K562 (cell line): ENCODE data around the gene CFAP251. TPM values are rescaled to one million over a fixed set of nuclear protein-coding genes. Genes with fewer than 3 reads are reported as not detected.
A peak's percentile ranks its signal among the peaks of the same experiment; 100 is the strongest.

Experiments used
- ATAC-seq: fragments of 200-7000 bp; cut with Tn5 transposase; 3 replicates; pipeline ENCODE4 v1.9.1; 2020; ENCODE audit warnings: moderate library complexity
- BruUV-seq: library from RNA; stranded (reverse); fragments of 400-500 nt; replicated peaks from 2 replicates; lab custom pipeline; 2021; lab: Mats Ljungman, UMichigan
- CTCF ChIA-PET: fragments of 300-600 bp; formaldehyde crosslinking; extraction: SDS; loops from one replicate; lab custom pipeline; 2021; ENCODE audit warnings: low intra/inter-chr PET ratio; lab: Yijun Ruan, JAX
- POLR2A ChIA-PET: fragments of 300-600, 350-650 bp; sonication (Branson Sonifier 250); formaldehyde crosslinking; extraction: SDS; loops from one replicate; lab custom pipeline; 2021; ENCODE audit warnings: antibody characterized with exemption, inconsistent platforms; lab: Yijun Ruan, JAX
- DNase-seq, 4 experiments: peaks; one replicate each; pipeline versions ENCODE4 v3.0.0 to v3.0.0-alpha.2; 2011 to 2018; ENCODE audit warnings: low spot score in 3 of 4, mixed read lengths in 3 of 4; ENCODE audit errors: extremely low read depth in 1 of 4
- FAIRE-seq: peaks from 2 replicates; lab custom pipeline; 2011; peaks lifted over from hg19 to GRCh38; lab: Jason Lieb, UNC
- H2AFZ ChIP-seq: 2 replicates; pipeline ENCODE4 v1.6.0; 2011; ENCODE audit warnings: low read depth, low read length, control low read depth, inconsistent platforms
- H3K27ac ChIP-seq: fragments of 200-600 bp; 3 replicates; pipeline ENCODE4 v1.8.0; 2011; ENCODE audit warnings: low read depth, mild to moderate bottlenecking, control low read depth, inconsistent platforms, low read length, moderate library complexity, mixed read lengths; ENCODE audit errors: extremely low read depth
- H3K27me3 ChIP-seq, 2 experiments: fragments of 300-600 bp in 1 of 2; 2 replicates in 1 of 2; 3 replicates in 1 of 2; pipeline versions ENCODE4 v1.6.0 to v1.8.0; 2011; ENCODE audit warnings: inconsistent platforms in 2 of 2, low read length in 2 of 2, mild to moderate bottlenecking in 1 of 2, mixed read lengths in 1 of 2, moderate library complexity in 1 of 2; ENCODE audit not compliant: control insufficient read depth in 2 of 2, insufficient read depth in 2 of 2
- H3K36me3 ChIP-seq: fragments of 300-600 bp; 3 replicates; pipeline ENCODE4 v1.8.0; 2011; ENCODE audit warnings: mild to moderate bottlenecking, low read length, inconsistent platforms; ENCODE audit not compliant: control insufficient read depth, insufficient read depth
- H3K4me1 ChIP-seq, 2 experiments: fragments of 200-600 bp in 1 of 2; replicated peaks in 1 of 2; 2 replicates in 1 of 2; 3 replicates in 1 of 2; pipeline versions ENCODE4 v1.5.1 to v1.8.0; 2011; ENCODE audit warnings: inconsistent platforms in 2 of 2, low read length in 2 of 2, mild to moderate bottlenecking in 1 of 2, mixed read lengths in 1 of 2, moderate library complexity in 1 of 2; ENCODE audit not compliant: control insufficient read depth in 2 of 2, insufficient read depth in 2 of 2
- H3K4me2 ChIP-seq: 2 replicates; pipeline ENCODE4 v1.6.1; 2011; ENCODE audit warnings: low read length, control low read depth, inconsistent platforms, mixed read lengths; ENCODE audit not compliant: insufficient read depth
- H3K4me3 ChIP-seq: fragments of 200-600 bp; sonication (generic), shearing (Covaris generic); 2 replicates; pipeline ENCODE4 v1.5.1; 2016; ENCODE audit warnings: control low read depth, inconsistent platforms
- H3K79me2 ChIP-seq: fragments of 200-600 bp; 3 replicates; pipeline ENCODE4 v1.8.0; 2011; ENCODE audit warnings: low read length, inconsistent platforms; ENCODE audit not compliant: control insufficient read depth, insufficient read depth
- H3K9ac ChIP-seq, 2 experiments: 2 replicates each; pipeline versions ENCODE4 v1.6.0 to v1.6.1; 2011; ENCODE audit warnings: low read depth in 2 of 2, low read length in 2 of 2, control low read depth in 1 of 2, inconsistent platforms in 1 of 2, mild to moderate bottlenecking in 1 of 2, mixed read lengths in 1 of 2; ENCODE audit not compliant: insufficient read depth in 1 of 2
- H3K9me1 ChIP-seq: one replicate; pipeline ENCODE4 v1.6.0; 2011; ENCODE audit warnings: inconsistent platforms, mild to moderate bottlenecking, low read length, moderate library complexity; ENCODE audit not compliant: control insufficient read depth, insufficient read depth
- H3K9me3 ChIP-seq: replicated peaks from 2 replicates; pipeline ENCODE4 v1.5.1; 2011; ENCODE audit warnings: low read depth, low read length, inconsistent platforms; ENCODE audit not compliant: control insufficient read depth, insufficient read depth
- H4K20me1 ChIP-seq: replicated peaks from 2 replicates; pipeline ENCODE4 v1.6.1; 2011; ENCODE audit warnings: low read length, inconsistent platforms, mixed read lengths; ENCODE audit not compliant: control insufficient read depth, insufficient read depth
- MIER1 ChIP-seq: fragments of 450-650 bp; IDR thresholded peaks from 2 replicates; pipeline ENCODE4 v1.6.1; 2016; ENCODE audit warnings: antibody characterized with exemption, mild to moderate bottlenecking, low read depth
- POLR2B ChIP-seq: fragments of 450-650 bp; IDR thresholded peaks from 2 replicates; pipeline ENCODE4 v1.6.1; 2018; ENCODE audit warnings: low read depth; ENCODE audit not compliant: partially characterized antibody
- WGBS: fragments of 100-300 bp; shearing (Covaris generic); methylation state at CpG from one replicate; pipeline ENCODE4 v1.1.6; 2016; ENCODE audit warnings: low coverage, mixed read lengths; ENCODE audit not compliant: insufficient coverage; ENCODE audit errors: missing lambda C conversion rate; 5-methylcytosine and 5-hydroxymethylcytosine counted together
- in situ Hi-C: fragments of 300-500 bp; cut with MboI; formaldehyde crosslinking; loops from 4 replicates; pipeline ENCODE4 v1.15.0; 2018; ENCODE audit warnings: inconsistent platforms, mixed read lengths
- intact Hi-C: fragments of 100-400 bp; cut with micrococcal nuclease; formaldehyde crosslinking; loops from 2 replicates; pipeline ENCODE4 v1.14.2; 2022
- polyA plus RNA-seq, 8 experiments: library from polyadenylated mRNA; depleted of rRNA in 4 of 8; stranded (reverse) in 5 of 8; unstranded in 3 of 8; fragments of >200 nt; fragmentation: Nextera tagmentation in 2 of 8; fragmentation: Illumina TruSeq in 1 of 8; extraction: Ambion mirVana in 2 of 8; extraction: Trizol in 1 of 8; gene quantifications; 2 replicates each; pipeline versions ENCODE4 v1.2.1 to v1.2.3, GENCODE V29; 2011 to 2014; ENCODE audit warnings: inconsistent platforms in 1 of 8, missing spikeins in 1 of 8
- total RNA-seq, 7 experiments: library from RNA; depleted of rRNA in 6 of 7; stranded (reverse); fragments of >200 nt in 6 of 7; fragmentation: Illumina TruSeq in 2 of 7; extraction: Trizol in 2 of 7; gene quantifications; 2 replicates each; pipeline versions ENCODE4 v1.2.1 to v1.2.3, GENCODE V29; 2011 to 2021; ENCODE audit warnings: low replicate concordance in 1 of 7
- TF ChIP-seq, protein P1 (sequence below): sonication (generic); formaldehyde crosslinking; IDR thresholded peaks from 2 replicates; pipeline ENCODE4 v1.8.1; 2023; ENCODE audit warnings: mild to moderate bottlenecking, missing genetic modification reagents
- TF ChIP-seq, protein P2 (sequence below): fragments of 450-650 bp; IDR thresholded peaks from 2 replicates; pipeline ENCODE4 v1.6.1; 2017; ENCODE audit warnings: mild to moderate bottlenecking, moderate library complexity
- TF ChIP-seq, protein P3 (sequence below), 3 experiments: IDR thresholded peaks in 2 of 3; conservative IDR thresholded peaks in 1 of 3; 2 replicates each; pipeline ENCODE4 v1.5.1; 2011 to 2012; ENCODE audit warnings: low read length in 3 of 3, mild to moderate bottlenecking in 3 of 3, control low read depth in 2 of 3, improper control_type of control experiment in 1 of 3, inconsistent platforms in 1 of 3, low read depth in 1 of 3, mixed read lengths in 1 of 3, moderate library complexity in 1 of 3; ENCODE audit not compliant: insufficient read depth in 2 of 3

The CFAP251 gene
- total and polyA plus RNA-seq, 9 of the 15 experiments (the other 6 are each of a cell fraction or from before 2014, with no cell fraction given) = 16.6 to 31.0 (median 19.1) TPM

DNA sequence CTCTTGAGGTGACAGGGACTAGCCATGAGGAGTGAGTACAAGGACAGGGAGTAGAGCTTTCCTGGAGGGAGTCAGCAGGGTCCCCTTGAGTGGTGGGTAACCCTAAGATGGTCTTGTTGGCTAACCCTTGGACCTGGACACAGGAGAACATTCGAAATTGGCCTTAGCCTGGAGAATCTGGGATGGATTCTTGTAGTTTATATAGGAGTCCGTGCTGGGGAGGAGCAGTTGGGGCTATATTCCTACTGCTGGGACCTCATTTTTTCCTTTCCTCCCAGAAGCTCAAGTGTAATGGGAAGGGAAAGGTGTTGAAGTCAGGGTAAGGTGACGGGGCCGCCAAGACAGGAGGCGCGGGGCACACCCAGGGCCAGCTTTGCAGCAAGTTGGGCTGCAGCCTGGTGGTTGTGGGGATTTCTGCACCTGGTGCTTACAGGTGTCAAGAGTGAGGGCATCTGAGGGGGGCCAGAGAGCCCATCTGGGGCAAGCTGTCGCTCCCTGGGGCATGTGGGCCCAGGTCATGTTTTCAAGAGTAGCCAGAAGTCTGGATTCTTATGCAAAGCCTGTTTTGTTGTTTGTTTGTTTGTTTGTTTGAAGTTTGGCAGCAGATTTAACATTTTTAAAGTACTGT is 108.4 kb downstream of the CFAP251 start:
- Histone ChIP-seq H3K4me3 (no peak overlapping the region), H3K27ac (no peak overlapping the region; the same call in 2 of the 3 replicates), H3K79me2 (peaks cover 87% of the 10 kb centered on the region), H3K4me2 (no peak overlapping the region), H2AFZ (no peak overlapping the region), H3K4me1 (peaks cover 13 to 60% of the 10 kb centered on the region in 2 experiments), H4K20me1 (peaks cover 9% of the 10 kb centered on the region; the same call in 1 of the 2 replicates), H3K36me3 (peaks cover 2% of the 10 kb centered on the region; the same call in 1 of the 3 replicates), H3K9me1 (peaks cover 8% of the 10 kb centered on the region), H3K27me3 (no peaks in the 10 kb centered on the region), H3K9me3 (no peaks in the 10 kb centered on the region), H3K9ac (peak overlapping the region in 1 of 2 experiments; percentile 28; a peak in 1 of 4 replicates)
- in situ Hi-C loops = no loop called here
- CTCF ChIA-PET = no interaction called here
- POLR2A ChIA-PET = interaction anchor here (0.5 to 2.0 kb wide), 8 partner anchors 8 to 1009 kb away, joined by 3 to 5 read pairs (median 4); no protein-coding TSS in a partner anchor
- no TSS peak for BruUV-seq
- FAIRE-seq = no peak
- TF ChIP-seq POLR2B (no peak), MIER1 (no peak)
- TF ChIP-seq, protein P1, sequence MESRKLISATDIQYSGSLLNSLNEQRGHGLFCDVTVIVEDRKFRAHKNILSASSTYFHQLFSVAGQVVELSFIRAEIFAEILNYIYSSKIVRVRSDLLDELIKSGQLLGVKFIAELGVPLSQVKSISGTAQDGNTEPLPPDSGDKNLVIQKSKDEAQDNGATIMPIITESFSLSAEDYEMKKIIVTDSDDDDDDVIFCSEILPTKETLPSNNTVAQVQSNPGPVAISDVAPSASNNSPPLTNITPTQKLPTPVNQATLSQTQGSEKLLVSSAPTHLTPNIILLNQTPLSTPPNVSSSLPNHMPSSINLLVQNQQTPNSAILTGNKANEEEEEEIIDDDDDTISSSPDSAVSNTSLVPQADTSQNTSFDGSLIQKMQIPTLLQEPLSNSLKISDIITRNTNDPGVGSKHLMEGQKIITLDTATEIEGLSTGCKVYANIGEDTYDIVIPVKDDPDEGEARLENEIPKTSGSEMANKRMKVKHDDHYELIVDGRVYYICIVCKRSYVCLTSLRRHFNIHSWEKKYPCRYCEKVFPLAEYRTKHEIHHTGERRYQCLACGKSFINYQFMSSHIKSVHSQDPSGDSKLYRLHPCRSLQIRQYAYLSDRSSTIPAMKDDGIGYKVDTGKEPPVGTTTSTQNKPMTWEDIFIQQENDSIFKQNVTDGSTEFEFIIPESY = peak; percentile 35; the same call in 1 of the 2 replicates
- TF ChIP-seq, protein P2, sequence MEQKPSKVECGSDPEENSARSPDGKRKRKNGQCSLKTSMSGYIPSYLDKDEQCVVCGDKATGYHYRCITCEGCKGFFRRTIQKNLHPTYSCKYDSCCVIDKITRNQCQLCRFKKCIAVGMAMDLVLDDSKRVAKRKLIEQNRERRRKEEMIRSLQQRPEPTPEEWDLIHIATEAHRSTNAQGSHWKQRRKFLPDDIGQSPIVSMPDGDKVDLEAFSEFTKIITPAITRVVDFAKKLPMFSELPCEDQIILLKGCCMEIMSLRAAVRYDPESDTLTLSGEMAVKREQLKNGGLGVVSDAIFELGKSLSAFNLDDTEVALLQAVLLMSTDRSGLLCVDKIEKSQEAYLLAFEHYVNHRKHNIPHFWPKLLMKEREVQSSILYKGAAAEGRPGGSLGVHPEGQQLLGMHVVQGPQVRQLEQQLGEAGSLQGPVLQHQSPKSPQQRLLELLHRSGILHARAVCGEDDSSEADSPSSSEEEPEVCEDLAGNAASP = no peak
- TF ChIP-seq, protein P3, sequence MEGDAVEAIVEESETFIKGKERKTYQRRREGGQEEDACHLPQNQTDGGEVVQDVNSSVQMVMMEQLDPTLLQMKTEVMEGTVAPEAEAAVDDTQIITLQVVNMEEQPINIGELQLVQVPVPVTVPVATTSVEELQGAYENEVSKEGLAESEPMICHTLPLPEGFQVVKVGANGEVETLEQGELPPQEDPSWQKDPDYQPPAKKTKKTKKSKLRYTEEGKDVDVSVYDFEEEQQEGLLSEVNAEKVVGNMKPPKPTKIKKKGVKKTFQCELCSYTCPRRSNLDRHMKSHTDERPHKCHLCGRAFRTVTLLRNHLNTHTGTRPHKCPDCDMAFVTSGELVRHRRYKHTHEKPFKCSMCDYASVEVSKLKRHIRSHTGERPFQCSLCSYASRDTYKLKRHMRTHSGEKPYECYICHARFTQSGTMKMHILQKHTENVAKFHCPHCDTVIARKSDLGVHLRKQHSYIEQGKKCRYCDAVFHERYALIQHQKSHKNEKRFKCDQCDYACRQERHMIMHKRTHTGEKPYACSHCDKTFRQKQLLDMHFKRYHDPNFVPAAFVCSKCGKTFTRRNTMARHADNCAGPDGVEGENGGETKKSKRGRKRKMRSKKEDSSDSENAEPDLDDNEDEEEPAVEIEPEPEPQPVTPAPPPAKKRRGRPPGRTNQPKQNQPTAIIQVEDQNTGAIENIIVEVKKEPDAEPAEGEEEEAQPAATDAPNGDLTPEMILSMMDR (IDR thresholded peaks at IDR 0.05 in 2 of 3, conservative IDR thresholded peaks at IDR 0.05 in 1 of 3; ENCODE audit: insufficient read depth in 2 of 3, low read depth in 1 of 3, low read length in 3 of 3) = peak in 1 of 3 experiments; percentile 8; a peak in 1 of 6 replicates
- no peak for ATAC-seq
- intact Hi-C loops = no loop called here
- no peak for DNase-seq
- WGBS = 81% methylated on average over 7 of the region's 7 CpGs
